HepG2 (cell line): ENCODE measurements around the gene TOMM20. TPM values are rescaled to one million over a fixed set of nuclear protein-coding genes. Genes with fewer than 3 reads are reported as not detected.

Experiments used
- ATF4 ChIP-seq, 2 experiments: fragments of 450-650 bp in 1 of 2; sonication (generic) in 1 of 2; formaldehyde crosslinking; IDR thresholded peaks; 2 replicates each; pipeline versions ENCODE4 v1.5.0 to v1.8.0; 2020 to 2022; ENCODE audit warnings: mild to moderate bottlenecking in 1 of 2, missing genetic modification reagents in 1 of 2
- CCAR2 ChIP-seq: fragments of 200-400 bp; formaldehyde crosslinking; optimal IDR thresholded peaks from 2 replicates; pipeline ENCODE3; 2018; ENCODE audit warnings: low read depth, mild to moderate bottlenecking, low read length, moderate library complexity
- GMEB2 ChIP-seq: IDR thresholded peaks from 2 replicates; pipeline ENCODE4 v1.6.1; 2016; ENCODE audit warnings: missing biosample characterization, missing genetic modification reagents, low read depth
- HNRNPL ChIP-seq: fragments of 200-400 bp; formaldehyde crosslinking; IDR thresholded peaks from 2 replicates; pipeline ENCODE4 v1.6.1; 2017; ENCODE audit warnings: mild to moderate bottlenecking, low read depth, low read length
- HOXA5 ChIP-seq: sonication (generic); formaldehyde crosslinking; IDR thresholded peaks from 2 replicates; pipeline ENCODE4 v1.4.0; 2020; ENCODE audit warnings: missing genetic modification reagents
- IRF1 ChIP-seq: sonication (generic); formaldehyde crosslinking; IDR thresholded peaks from 2 replicates; pipeline ENCODE4 v1.4.0; 2020; ENCODE audit warnings: low read depth, mild to moderate bottlenecking, missing genetic modification reagents
- MAF1 ChIP-seq: sonication (generic); formaldehyde crosslinking; IDR thresholded peaks from 2 replicates; pipeline ENCODE4 v1.5.0; 2020; ENCODE audit warnings: missing genetic modification reagents, borderline replicate concordance
- MEIS1 ChIP-seq: sonication (generic); formaldehyde crosslinking; IDR thresholded peaks from 2 replicates; pipeline ENCODE4 v1.9.0; 2021; ENCODE audit warnings: mild to moderate bottlenecking, missing genetic modification reagents, moderate library complexity, borderline replicate concordance
- PAF1 ChIP-seq: IDR thresholded peaks from 2 replicates; pipeline ENCODE4 v1.6.1; 2016; ENCODE audit warnings: missing genetic modification reagents, missing compliant biosample characterization
- PREB ChIP-seq: sonication (generic); formaldehyde crosslinking; IDR thresholded peaks from 2 replicates; pipeline ENCODE4 v1.4.0; 2020; ENCODE audit warnings: missing genetic modification reagents
- PRPF4 ChIP-seq: fragments of 200-400 bp; formaldehyde crosslinking; IDR thresholded peaks from 2 replicates; pipeline ENCODE4 v1.6.1; 2016; ENCODE audit warnings: low read length, low read depth; ENCODE audit not compliant: poor library complexity, severe bottlenecking
- RBM22 ChIP-seq: fragments of 200-400 bp; formaldehyde crosslinking; optimal IDR thresholded peaks from 2 replicates; pipeline ENCODE3; 2017; ENCODE audit warnings: mild to moderate bottlenecking, low read length, moderate library complexity
- TCF12 ChIP-seq, 2 experiments: fragments of 450-650 bp in 1 of 2; sonication (generic) in 1 of 2; formaldehyde crosslinking in 1 of 2; IDR thresholded peaks; 2 replicates each; pipeline versions ENCODE4 v1.6.1 to v1.8.0; 2017 to 2022; ENCODE audit warnings: antibody characterized with exemption in 1 of 2, mild to moderate bottlenecking in 1 of 2, missing genetic modification reagents in 1 of 2, moderate library complexity in 1 of 2
- ZHX1 ChIP-seq: sonication (generic); formaldehyde crosslinking; IDR thresholded peaks from 2 replicates; pipeline ENCODE4 v1.8.1; 2022; ENCODE audit warnings: low read depth, mild to moderate bottlenecking, missing genetic modification reagents
- ZNF264 ChIP-seq: sonication (generic); formaldehyde crosslinking; IDR thresholded peaks from 2 replicates; pipeline ENCODE4 v1.4.0; 2020; ENCODE audit warnings: missing genetic modification reagents
- ZNF574 ChIP-seq: sonication (generic); formaldehyde crosslinking; IDR thresholded peaks from 2 replicates; pipeline ENCODE4 v1.4.0; 2020; ENCODE audit warnings: missing genetic modification reagents
- ZNF746 ChIP-seq: sonication (generic); formaldehyde crosslinking; IDR thresholded peaks from 2 replicates; pipeline ENCODE4 v1.8.0; 2022; ENCODE audit warnings: mild to moderate bottlenecking, missing genetic modification reagents
- polyA plus RNA-seq, 8 experiments: library from polyadenylated mRNA; depleted of rRNA in 3 of 8; stranded (reverse) in 7 of 8; unstranded in 1 of 8; fragments of >200 nt; fragmentation: Illumina TruSeq in 4 of 8; extraction: Trizol in 4 of 8; gene quantifications; 2 replicates each; pipeline versions ENCODE4 v1.2.1 to v1.2.3, GENCODE V29; 2011 to 2016; ENCODE audit warnings: low read depth in 4 of 8, missing spikeins in 1 of 8, mixed read lengths in 1 of 8; ENCODE audit not compliant: insufficient read depth in 1 of 8
- total RNA-seq, 5 experiments: library from RNA; depleted of rRNA; stranded (reverse); fragments of >200 nt; fragmentation: Illumina TruSeq; extraction: Trizol; gene quantifications; 2 replicates each; pipeline ENCODE4 v1.2.3, GENCODE V29; 2016; ENCODE audit warnings: low read depth in 1 of 5

The TOMM20 gene
- total and polyA plus RNA-seq, 2 of the 13 experiments (the other 11 are each of a cell fraction or from before 2014, with no cell fraction given): 153 to 376 TPM

- peak; percentile 83 for TF ChIP-seq GMEB2
- TF ChIP-seq PREB (CRISPR knock-in tag): no peak
- TF ChIP-seq ATF4 (CRISPR knock-in tag; IDR thresholded peaks at IDR 0.05): peak in 1 of 2 experiments; percentile 77; a peak in 2 of 4 replicates
- TF ChIP-seq ZNF574 (CRISPR knock-in tag): peak; percentile 88
- TF ChIP-seq HNRNPL: no peak
- peak; percentile 82 for TF ChIP-seq HOXA5 (CRISPR knock-in tag)
- TF ChIP-seq ZNF746 (CRISPR knock-in tag): no peak
- peak; percentile 91; the same call in 1 of the 2 replicates for TF ChIP-seq MAF1 (CRISPR knock-in tag)
- no peak for TF ChIP-seq CCAR2
- no peak; the same call in 1 of the 2 replicates for TF ChIP-seq ZHX1 (CRISPR knock-in tag)
- no peak; the same call in 1 of the 2 replicates for TF ChIP-seq MEIS1
- no peak for TF ChIP-seq TCF12 (IDR thresholded peaks at IDR 0.05)
- no peak; the same call in 1 of the 2 replicates for TF ChIP-seq TCF12 (CRISPR knock-in tag; IDR thresholded peaks at IDR 0.05)
- TF ChIP-seq PRPF4: no peak
- no peak for TF ChIP-seq ZNF264
- TF ChIP-seq RBM22: peak; percentile 47
- TF ChIP-seq IRF1 (CRISPR knock-in tag): no peak
- 0 out of 2 replicates have a peak, but pooled peaks have one; percentile 39 for TF ChIP-seq PAF1 (CRISPR knock-in tag)
Measured at GRCh38 chr1:235128456-235129328, at the start of gene TOMM20 (continued).
